B cell (primary cell): ENCODE results near the gene PCDHGA11. TPM values are rescaled to one million over a fixed set of nuclear protein-coding genes. Genes with fewer than 3 reads are reported as not detected.

Source experiments
- ATAC-seq: fragments of 200-7000 bp; cut with Tn5 transposase; one replicate; pipeline ENCODE4 v1.10.0; 2021; ENCODE audit warnings: low read depth, mild to moderate bottlenecking, moderate number of reproducible peaks, moderate library complexity
- CTCF ChIA-PET: fragments of 350-600 bp; sonication (Branson Sonifier 250); formaldehyde crosslinking; loops from one replicate; lab custom pipeline; 2021; ENCODE audit warnings: antibody characterized with exemption, inconsistent platforms; lab: Charles Lee
- POLR2A ChIA-PET: fragments of 350-600 bp; sonication (Branson Sonifier 250); formaldehyde crosslinking; loops from one replicate; lab custom pipeline; 2021; ENCODE audit warnings: antibody characterized with exemption; lab: Charles Lee
- DNase-seq: peaks from one replicate; pipeline ENCODE4 v3.0.0; 2013
- H2AFZ ChIP-seq: 2 replicates; pipeline ENCODE4 v1.6.1; 2012; ENCODE audit warnings: mild to moderate bottlenecking, low read depth, low read length; ENCODE audit not compliant: insufficient read depth, poor library complexity, severe bottlenecking
- H3K27ac ChIP-seq, 2 donors: 1 replicate in 1 of 2; 2 replicates in 1 of 2; pipeline ENCODE4 v1.5.1; 2012 to 2013; ENCODE audit warnings: low read length in 2 of 2, mild to moderate bottlenecking in 2 of 2, moderate library complexity in 1 of 2
- H3K27me3 ChIP-seq, 4 experiments: fragments of 200-600 bp in 1 of 4; sonication (generic) in 1 of 4; replicated peaks in 1 of 4; 1 replicate in 2 of 4; 2 replicates in 2 of 4; pipeline versions ENCODE4 v1.6.1 to v1.7.0; 2013 to 2016; ENCODE audit warnings: low read length in 3 of 4, mild to moderate bottlenecking in 2 of 4, mixed read lengths in 1 of 4, moderate library complexity in 1 of 4; ENCODE audit not compliant: insufficient read depth in 4 of 4, control insufficient read depth in 3 of 4; ENCODE audit errors: control extremely low read depth in 1 of 4
- H3K36me3 ChIP-seq, 2 experiments: replicated peaks in 1 of 2; 1 replicate in 1 of 2; 2 replicates in 1 of 2; pipeline versions ENCODE4 v1.6.1 to v1.7.1; 2013; ENCODE audit warnings: low read length in 1 of 2; ENCODE audit not compliant: insufficient read depth in 2 of 2, control insufficient read depth in 1 of 2; ENCODE audit errors: control extremely low read depth in 1 of 2, extremely low read depth in 1 of 2
- H3K4me1 ChIP-seq, 2 donors: fragments of 200-600 bp in 1 of 2; sonication (generic) in 1 of 2; 1 replicate in 1 of 2; 2 replicates in 1 of 2; pipeline versions ENCODE4 v1.5.1 to v1.6.1; 2013 to 2017; ENCODE audit warnings: low read length in 2 of 2; ENCODE audit not compliant: control insufficient read depth in 2 of 2, insufficient read depth in 2 of 2
- H3K4me2 ChIP-seq: replicated peaks from 2 replicates; pipeline ENCODE3; 2012; ENCODE audit warnings: mild to moderate bottlenecking, low read depth, low read length; ENCODE audit not compliant: poor library complexity, severe bottlenecking
- H3K4me3 ChIP-seq, 5 experiments: fragments of 200-600 bp in 1 of 5; sonication (generic) in 1 of 5; 1 replicate in 3 of 5; 2 replicates in 2 of 5; pipeline versions ENCODE4 v1.5.1 to v1.7.0; 2011 to 2016; ENCODE audit warnings: low read length in 4 of 5, mild to moderate bottlenecking in 4 of 5, low read depth in 2 of 5, control low read depth in 1 of 5, moderate library complexity in 1 of 5; ENCODE audit not compliant: insufficient read depth in 1 of 5; ENCODE audit errors: control extremely low read depth in 1 of 5, extremely low read depth in 1 of 5
- H3K79me2 ChIP-seq: fragments of 200-600 bp; sonication (generic); one replicate; pipeline ENCODE4 v1.6.0; 2016; ENCODE audit warnings: low read length; ENCODE audit not compliant: control insufficient read depth, insufficient read depth
- H3K9ac ChIP-seq: fragments of 200-600 bp; sonication (generic); 2 replicates; pipeline ENCODE4 v1.6.1; 2017; ENCODE audit warnings: mild to moderate bottlenecking, low read length, moderate library complexity
- H3K9me3 ChIP-seq, 3 donors: one replicate each; pipeline versions ENCODE4 v1.6.1 to v1.7.1; 2013; ENCODE audit warnings: low read length in 2 of 3; ENCODE audit not compliant: control insufficient read depth in 2 of 3, insufficient read depth in 1 of 3; ENCODE audit errors: control extremely low read depth in 1 of 3
- H4K20me1 ChIP-seq: 2 replicates; pipeline ENCODE4 v1.6.0; 2012; ENCODE audit warnings: mild to moderate bottlenecking, low read length; ENCODE audit not compliant: insufficient read depth, control insufficient read depth, poor library complexity, severe bottlenecking
- H3K27ac Mint-ChIP-seq: one replicate; pipeline ENCODE4 v1.8.0; 2021; ENCODE audit warnings: mixed read lengths
- H3K27me3 Mint-ChIP-seq: one replicate; pipeline ENCODE4 v1.8.0; 2021; ENCODE audit warnings: mixed read lengths
- H3K4me1 Mint-ChIP-seq: one replicate; pipeline ENCODE4 v1.8.0; 2021; ENCODE audit warnings: mixed read lengths
- H3K4me3 Mint-ChIP-seq: one replicate; pipeline ENCODE4 v1.8.0; 2021; ENCODE audit warnings: mixed read lengths
- H3K9me3 Mint-ChIP-seq: one replicate; pipeline ENCODE4 v1.8.0; 2022; ENCODE audit warnings: mixed read lengths; ENCODE audit not compliant: insufficient read depth
- CTCF ChIP-seq: fragments of 200-600 bp; IDR thresholded peaks from one replicate; pipeline ENCODE4 v1.8.0; 2022; ENCODE audit warnings: antibody characterized with exemption, mild to moderate bottlenecking
- EZH2 ChIP-seq: IDR thresholded peaks from 2 replicates; pipeline ENCODE4 v1.6.1; 2012; ENCODE audit warnings: borderline replicate concordance, low read depth, mild to moderate bottlenecking, moderate library complexity, low read length; ENCODE audit not compliant: insufficient read depth, poor library complexity, severe bottlenecking
- WGBS: methylation state at CpG from one replicate; pipeline ENCODE4 v1.1.5; 2013; ENCODE audit warnings: missing lambda C conversion rate; ENCODE audit not compliant: insufficient coverage; 5-methylcytosine and 5-hydroxymethylcytosine counted together
- intact Hi-C: fragments of 100-400 bp; cut with micrococcal nuclease; formaldehyde crosslinking; loops from one replicate; pipeline ENCODE4 v1.10.0; 2022
- polyA plus RNA-seq: library from polyadenylated mRNA; depleted of rRNA; stranded (reverse); fragments of >200 nt; gene quantifications from 2 replicates; pipeline ENCODE4 v1.2.3, GENCODE V29; 2012
- total RNA-seq, 2 donors: library from RNA; stranded (reverse); fragments of 120-200 nt in 1 of 2; gene quantifications; 1 replicate in 1 of 2; 2 replicates in 1 of 2; pipeline versions ENCODE4 v1.2.3 to v1.2.4, GENCODE V29; 2013 to 2022

Gene PCDHGA11
- total and polyA plus RNA-seq, 2 donors (not counting 1 experiment from before 2014, with no cell fraction given), result 0.15 to 1.5 TPM

DNA sequence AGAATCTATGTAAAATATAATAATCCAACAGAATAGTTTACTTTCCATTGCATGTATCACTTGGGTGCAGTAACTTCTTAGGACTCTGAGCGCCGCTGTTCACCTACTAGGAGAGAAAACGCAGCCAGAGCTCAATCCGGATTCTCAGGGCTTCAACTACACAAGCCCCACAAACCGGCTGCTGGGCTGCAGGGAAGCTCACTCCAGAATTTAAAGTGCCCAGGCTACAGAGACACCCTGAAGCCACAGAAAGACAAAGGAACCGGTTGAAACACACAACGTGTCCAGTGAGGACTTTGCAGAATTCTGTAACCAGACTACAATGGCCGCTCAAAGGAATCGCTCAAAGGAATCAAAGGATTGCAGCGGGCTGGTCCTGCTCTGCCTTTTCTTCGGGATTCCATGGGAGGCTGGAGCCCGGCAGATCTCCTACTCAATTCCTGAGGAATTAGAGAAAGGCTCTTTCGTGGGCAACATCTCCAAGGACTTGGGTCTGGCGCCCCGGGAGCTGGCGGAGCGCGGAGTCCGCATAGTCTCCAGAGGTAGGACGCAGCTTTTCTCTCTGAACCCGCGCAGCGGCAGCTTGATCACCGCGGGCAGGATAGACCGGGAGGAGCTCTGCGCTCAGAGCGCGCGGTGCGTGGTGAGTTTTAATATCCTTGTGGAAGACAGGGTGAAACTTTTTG lies 7.9 kb upstream of the PCDHGA11 start, which contains the start of gene PCDHGA10:
PCDHGA10 (plus strand) TSS at position 134 of the 686 bp plus-strand sequence; CDS start at position 323, 189 bp downstream.
- ATAC-seq (peak; percentile 68), DNase-seq (peak; percentile 65)
- ChIA-PET POLR2A (no interaction called here), CTCF (interaction anchor here (0.7 to 6.3 kb wide), 23 partner anchors 9 to 224 kb away, joined by 3 to 56 read pairs (median 4); partner anchors contain the start of genes PCDHGA11, PCDHGA12, PCDHGA9 and PCDHGB3)
- H3K4me2 ChIP-seq, result peak within 1 kb of the TSS; percentile 74
- no peaks in the 10 kb centered on the region for H3K36me3 ChIP-seq
- peak within 1 kb of the TSS; percentile 77 for H2AFZ ChIP-seq
- peaks cover 0 to 57% (median 19%) of the 10 kb centered on the region in 3 donors for H3K9me3 ChIP-seq
- H3K79me2 ChIP-seq, result no peaks in the 10 kb centered on the region
- H3K4me3 ChIP-seq, result peak within 1 kb of the TSS; percentile 5 to 63 (median 45)
- Mint-ChIP-seq H3K4me1 (peaks cover 18% of the 10 kb centered on the region), H3K9me3 (peaks cover 8% of the 10 kb centered on the region), H3K27me3 (peaks cover 59% of the 10 kb centered on the region), H3K27ac (peak within 1 kb of the TSS; percentile 17), H3K4me3 (peak within 1 kb of the TSS; percentile 87)
- no peak within 1 kb of the TSS for H3K27ac ChIP-seq
- H4K20me1 ChIP-seq, result no peaks in the 10 kb centered on the region
- H3K4me1 ChIP-seq, result peaks cover 11 to 15% of the 10 kb centered on the region in 2 donors
- intact Hi-C loops, result loop anchor here (1.0 to 10.0 kb wide), 4 partner anchors 88 to 151 kb away; partner anchors contain the start of gene TAF7
- peaks cover 0 to 69% (median 55%) of the 10 kb centered on the region in 4 experiments for H3K27me3 ChIP-seq
- 16% methylated on average over 22 of the region's 31 CpGs for WGBS
- H3K9ac ChIP-seq, result peak within 1 kb of the TSS; percentile 63
- TF ChIP-seq CTCF, result peak; percentile 82
- no peak for TF ChIP-seq EZH2
